ENCODE data around the gene CHST9.
A peak's percentile ranks its signal among the peaks of the same experiment; 100 is the strongest.

The CHST9 gene

DNA sequence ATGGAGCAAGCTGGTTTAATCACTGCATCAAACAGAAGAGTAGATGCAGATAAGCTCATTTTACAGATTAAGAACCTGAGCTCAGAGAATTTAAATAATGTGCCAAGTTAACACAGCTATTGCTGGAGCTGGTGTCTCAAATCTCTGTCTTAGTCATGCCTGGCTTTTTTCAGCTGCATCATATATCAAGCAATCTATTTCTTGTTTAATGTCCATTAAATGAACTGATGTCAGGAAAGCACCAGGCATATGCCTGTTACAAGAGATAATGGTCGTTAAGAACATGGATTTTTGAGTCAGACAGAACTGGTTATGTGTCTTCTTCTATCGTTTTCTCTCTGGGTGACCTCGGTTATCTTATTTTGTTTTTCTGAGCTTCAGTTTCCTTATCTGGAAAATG lies 259.8 kb downstream of the CHST9 start:
- DNase-seq: peak; percentile 79

DNA sequence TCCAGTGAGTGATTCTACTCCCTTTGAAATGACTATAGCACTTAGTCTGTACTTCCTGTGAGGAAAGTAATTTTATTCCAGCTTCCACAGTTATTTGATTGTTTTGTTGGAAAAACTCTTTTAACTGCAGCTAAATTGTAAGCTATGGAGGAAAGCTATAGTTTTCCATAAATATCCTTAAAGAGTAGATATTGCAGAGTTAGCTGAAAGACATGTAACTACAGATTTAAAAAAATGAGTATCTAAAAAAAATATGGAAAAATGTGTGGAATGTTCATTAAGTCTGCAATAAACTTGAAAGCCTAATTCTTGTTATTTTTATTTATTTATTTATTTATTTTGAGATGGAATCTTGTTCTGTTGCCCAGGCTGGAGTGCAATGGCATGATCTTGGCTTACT lies 262.8 kb downstream of the CHST9 start:
- no peak for DNase-seq

DNA sequence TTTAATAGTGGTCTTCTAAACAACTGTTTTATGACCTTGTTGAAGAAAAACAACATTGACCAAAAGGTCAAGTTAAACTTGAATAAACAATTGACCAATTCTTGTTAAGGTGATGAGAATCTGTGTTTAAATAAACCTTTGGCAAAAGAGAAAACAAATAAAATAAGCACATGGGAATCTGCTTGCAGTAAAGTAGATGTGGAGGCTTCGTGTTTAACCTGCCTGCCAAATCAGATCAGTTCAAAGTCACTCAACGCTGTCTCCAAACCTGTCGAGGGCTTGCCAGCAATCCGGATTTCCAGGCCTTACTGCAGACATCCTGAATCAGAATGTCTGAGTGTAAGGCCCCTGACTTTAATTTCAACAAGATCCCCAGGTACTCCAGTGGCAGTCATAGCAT lies 264.5 kb downstream of the CHST9 start:
- no peak for DNase-seq

DNA sequence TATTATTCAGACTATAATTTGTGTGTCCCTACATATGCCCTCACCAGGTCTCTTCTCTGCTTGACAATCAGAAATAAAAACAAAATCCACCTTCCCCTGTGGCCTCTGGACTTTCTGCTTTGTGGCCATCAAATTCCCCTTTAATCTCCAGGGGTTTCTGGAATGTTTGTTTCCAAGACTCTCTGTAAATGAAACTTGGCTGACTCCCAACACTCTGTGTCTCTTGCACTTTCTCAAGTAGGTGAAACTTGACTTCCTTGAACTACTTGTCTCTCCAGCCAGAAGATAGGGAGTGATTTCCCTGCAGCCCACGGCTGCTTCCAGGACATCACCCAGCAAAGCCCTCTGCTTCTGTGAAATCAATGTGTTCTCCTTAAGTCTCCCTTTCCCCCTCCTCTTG lies 265.5 kb downstream of the CHST9 start:
- DNase-seq: no peak

DNA sequence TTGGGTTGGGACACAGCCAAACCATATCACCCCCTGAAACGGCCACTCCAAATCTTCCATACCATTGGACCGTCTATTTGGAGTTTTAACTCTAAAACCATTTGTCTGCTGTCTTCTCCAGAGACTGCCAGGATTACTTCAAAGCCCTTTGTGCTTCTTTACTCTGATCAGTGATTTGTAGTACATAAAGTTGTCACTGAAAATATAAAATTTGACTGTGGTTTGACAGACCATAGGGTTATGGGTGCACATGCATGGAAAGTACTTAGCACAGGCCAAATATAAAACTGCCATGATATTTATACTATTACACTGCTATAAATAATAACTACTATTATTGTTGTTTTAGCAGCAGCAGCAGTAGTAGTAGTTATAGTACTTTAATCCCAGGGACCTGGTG lies 265.9 kb downstream of the CHST9 start:
- no peak for DNase-seq

DNA sequence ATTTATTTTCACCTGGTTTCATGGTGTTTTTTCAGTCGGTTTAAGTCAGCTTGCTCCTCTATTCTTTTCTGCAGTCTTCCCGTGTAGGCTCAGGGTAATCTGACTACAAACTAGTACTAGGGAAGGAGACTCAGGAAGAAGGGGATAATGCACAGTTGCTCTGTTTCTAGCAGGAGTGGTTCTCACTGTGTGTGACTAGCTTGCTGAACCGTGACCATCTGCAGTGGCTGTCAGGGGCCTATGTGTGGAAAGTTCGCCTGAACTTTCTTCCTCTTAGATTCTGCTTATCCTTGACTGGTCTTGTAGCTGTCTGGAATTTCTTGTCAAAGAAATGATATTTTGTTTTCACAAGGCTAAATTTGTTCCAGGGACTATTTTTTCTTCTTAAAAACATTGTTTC lies 273.3 kb downstream of the CHST9 start:
- peak; percentile 54 for DNase-seq

DNA sequence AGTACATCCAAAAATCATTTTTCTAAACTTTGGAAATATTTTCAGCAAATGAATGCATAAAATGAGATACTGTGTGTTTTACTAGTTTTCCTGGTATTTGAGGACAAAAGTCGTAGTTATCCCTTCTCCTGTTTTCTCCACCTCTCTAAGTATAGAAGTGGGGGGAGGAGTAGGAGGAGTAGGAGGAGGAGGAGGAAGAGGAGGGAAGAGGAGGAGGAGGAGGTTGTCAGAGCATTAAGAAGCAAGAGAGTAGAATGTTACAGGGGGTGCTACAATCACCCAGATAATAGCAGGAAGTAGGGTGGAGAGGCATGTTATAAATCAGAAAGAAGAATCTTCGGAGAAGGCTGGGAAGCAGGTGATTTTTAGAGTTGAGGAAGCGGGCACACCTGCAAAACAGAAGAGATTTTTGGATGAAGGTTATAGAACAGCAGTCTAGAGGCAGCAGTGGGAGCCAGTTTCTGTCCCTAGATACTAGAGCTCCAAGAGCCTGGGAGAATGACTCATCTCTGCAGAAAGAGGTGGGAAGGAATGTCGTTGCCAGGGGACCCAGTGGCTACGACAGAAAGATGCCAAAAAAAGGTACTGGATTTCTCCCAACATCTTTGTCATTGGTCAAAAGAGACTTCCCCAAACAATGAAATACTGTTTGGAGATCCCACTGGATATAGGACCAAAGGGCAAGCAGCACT lies 275.4 kb downstream of the CHST9 start:
- no peak for DNase-seq

DNA sequence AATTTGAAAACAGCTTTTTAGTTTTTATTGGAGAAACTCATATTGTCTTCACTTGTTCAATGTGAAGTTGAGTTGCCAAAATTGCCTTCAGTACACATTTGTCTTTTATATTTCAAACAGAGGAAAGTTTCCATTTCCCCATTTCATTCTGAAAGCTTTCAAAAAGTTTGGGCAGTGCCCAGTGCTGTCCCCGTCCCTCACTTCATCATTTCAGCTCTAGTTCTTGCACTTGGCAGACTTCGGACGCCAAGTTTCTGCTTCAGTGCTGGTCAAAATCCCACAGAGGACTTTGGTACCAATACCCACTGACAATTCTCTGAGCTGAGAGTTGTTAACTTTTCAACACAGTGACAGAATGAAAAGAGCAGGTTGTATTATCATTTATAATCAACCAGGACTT lies 276.2 kb downstream of the CHST9 start:
- DNase-seq: no peak

DNA sequence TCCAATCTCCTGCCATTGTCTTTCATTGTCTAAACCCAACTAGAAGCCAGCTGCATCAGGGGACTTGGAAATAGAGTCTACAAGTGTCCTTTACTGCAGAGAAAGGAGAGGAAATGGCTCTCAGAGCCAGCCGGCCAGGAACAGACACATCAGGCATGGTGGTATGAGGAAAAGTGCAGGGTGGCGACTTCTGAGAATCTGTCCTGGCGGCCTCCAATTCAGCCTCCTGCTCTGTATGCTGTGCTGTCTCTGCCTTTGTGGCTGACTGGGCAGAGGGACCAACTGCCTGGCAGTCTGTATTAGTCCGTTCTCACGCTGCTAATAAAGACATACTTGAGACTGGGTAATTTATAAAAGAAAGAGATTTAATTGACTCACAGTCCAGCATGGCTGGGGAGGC lies 282.8 kb downstream of the CHST9 start:
- DNase-seq: no peak

DNA sequence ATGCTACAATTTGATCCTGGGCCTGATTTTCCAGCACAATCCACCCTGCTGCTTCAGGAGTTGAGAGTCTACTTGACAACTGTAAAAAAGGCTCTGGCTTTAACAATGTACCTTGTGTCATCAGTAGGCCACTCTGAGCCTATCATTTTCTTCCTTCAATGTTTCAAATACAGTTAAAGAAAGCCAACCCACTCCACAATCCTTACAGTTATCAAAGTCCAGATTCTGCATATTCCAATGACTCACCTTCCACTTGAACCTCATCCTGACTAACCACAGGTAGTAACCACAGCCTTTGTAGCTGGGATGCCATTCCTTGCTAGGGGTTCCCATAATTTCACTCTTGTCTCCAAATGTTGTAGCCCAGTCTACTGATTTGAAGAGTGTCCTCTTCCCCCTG lies 284.1 kb downstream of the CHST9 start:
- DNase-seq: no peak

DNA sequence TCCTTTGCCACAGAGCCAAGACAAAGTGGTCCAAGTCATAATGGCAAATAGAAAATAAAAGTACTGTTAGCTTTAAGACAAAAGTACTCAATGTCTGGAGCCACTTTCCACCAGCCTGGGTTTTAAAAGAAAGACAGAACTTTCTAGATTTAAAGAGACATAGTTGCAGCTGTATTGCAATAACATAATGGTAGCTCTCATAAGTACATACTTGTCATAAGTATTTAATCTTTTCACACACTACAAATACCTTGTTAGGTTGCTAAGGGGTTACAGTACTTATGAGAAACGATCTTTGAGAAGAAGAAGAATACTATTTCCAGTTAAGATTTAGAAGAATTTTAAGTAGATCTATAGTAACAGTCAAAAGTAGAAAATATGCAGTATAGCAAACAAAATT lies 290.7 kb downstream of the CHST9 start:
- DNase-seq: no peak

DNA sequence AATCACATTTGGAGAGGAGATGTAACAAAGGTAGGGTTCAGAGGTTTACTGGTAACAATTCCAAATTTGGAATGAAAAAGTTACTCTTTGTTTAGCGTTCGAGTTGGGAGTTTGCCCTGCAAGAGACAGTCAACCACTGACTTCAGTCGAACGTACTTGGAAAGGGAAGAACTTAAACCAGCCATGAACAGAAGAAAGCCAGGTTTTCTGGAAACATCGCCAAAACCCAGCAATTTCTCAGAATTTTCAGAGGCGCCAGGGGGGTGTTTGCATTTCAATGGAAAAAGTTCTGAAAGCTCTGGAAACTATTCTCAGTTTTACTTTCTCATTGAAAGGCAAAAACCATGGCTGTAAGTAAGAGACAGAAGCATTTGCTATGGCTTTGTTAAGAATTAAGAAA lies 291.1 kb downstream of the CHST9 start:
- no peak for DNase-seq

DNA sequence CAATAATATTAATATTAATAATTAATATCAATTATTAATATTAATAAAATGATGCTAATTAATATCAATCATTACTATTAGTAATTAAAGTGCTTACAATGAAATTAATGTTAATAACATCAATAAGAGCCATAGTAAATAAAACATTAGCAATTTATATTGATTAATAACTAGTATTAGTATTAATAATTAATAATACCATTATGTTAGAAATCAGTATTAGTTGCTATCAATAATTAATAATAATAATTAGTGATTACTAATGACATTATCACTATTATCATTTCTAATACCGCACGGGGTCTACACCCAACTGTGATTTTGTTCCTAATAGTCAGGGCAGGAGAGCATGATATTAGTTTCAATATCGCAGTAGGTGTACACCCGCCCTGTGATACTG lies 296.8 kb downstream of the CHST9 start:
- DNase-seq: no peak

DNA sequence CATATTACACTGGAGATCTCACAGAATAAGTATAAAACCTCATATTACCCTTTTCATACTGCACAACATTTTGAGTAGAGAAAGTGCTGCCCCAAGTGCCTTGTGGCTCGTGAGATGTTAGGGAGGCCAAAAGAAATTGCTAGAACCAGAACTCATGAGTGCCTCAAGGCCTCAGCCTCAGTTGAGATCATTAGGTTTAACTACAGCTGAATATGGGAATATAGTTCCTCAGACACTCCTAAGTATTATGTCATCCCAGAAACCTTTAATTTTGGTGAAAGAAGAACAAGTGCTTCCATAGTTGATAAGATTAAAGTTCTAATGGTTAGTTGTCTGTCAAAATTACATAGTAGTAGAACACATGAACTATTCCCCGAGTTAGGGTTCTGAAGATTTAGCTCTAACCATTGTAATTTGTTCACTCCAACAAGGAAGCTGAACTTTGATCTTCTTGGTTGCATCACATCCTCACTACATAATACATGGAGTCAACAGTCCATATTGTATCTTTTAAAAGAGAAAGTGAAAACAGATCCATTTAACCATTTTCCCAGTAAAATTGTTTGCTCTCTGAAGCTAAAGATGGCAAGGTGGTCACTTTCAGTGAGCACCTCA lies 310.0 kb downstream of the CHST9 start:
- DNase-seq: no peak

DNA sequence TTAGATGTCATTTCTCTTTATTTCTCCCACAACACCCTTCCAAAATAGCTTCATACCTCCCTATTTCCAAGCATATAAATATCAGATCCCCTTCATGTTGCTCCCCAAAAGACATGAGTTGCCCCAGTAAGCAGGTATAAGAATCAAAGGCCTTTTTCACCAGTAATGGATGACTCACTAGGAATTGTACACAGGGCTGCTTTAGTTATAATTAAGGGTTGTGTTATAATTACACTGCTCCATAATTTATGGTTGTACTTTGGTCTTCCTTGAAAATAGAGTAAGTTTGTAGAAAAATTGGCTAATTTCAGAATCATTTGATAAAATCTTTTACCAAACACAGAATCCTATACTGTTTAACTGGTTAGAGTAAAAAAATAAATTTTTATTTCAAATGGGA lies 310.8 kb downstream of the CHST9 start:
- no peak for DNase-seq

DNA sequence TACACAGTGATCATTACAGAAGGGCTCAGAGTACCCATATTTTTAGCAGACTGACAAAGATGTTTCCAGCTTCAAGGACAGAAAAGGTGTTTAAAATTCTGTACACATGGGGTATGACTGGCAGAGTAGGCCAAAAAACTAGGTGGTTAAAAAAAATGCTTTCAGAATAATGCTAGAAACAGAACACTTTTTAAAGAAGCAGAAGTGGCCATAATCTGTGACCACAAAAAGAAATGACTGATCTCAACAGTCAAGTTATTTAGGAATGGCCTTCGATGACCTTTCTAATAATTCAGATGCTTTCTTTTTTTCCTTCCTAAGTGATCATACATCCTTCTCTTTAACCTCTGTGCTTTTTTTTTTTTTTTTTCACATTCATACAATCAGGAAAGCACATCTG lies 315.5 kb downstream of the CHST9 start:
- no peak for DNase-seq

DNA sequence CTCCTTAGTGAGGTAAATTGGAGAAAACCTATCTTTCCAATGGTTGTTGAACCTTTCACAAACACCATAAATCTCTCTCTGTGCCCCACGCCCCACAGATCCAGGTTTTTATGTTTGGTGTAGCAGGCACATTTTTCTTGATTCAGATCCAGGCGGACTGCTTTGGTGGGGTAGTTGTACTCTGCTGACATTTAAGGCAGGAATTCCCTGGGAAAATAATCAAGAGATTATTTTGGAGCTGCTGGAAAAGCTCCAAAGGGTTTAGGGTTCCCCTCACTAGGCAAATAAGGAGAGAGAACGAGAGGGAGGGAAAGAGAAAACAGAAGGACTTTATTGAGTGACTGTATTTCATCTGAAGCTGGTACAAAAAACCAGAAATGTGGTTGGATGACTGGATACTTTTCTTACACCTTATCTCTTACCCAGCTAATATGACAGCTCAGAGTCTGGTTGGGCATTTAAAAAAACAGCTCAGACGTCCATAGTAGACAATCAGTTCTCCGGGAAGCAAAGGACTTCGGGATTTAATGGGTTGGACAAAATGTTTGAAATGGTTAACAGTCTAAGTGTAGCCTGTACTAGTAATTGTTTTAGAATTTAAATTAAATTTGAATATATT lies 316.0 kb downstream of the CHST9 start:
- no peak for DNase-seq

DNA sequence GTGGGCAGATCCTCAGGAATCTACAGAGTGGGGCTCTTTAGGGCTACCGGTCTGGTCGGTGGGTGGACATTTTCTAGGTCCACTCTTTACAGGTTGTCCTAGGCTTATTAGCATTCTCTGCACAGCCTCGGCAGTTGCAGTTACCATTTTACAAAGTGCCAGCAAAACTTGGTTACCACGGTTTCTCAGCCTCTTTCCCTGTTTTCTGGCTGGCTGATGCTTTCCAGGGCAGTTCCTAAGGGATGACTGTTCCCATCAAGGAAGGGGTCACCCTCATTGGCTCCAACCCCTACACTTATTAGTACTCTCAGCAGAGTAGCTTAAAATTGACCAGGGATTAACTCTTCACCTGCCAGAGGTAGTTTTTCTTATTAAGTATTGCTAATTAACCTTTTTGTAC lies 317.6 kb downstream of the CHST9 start:
- no peak for DNase-seq

DNA sequence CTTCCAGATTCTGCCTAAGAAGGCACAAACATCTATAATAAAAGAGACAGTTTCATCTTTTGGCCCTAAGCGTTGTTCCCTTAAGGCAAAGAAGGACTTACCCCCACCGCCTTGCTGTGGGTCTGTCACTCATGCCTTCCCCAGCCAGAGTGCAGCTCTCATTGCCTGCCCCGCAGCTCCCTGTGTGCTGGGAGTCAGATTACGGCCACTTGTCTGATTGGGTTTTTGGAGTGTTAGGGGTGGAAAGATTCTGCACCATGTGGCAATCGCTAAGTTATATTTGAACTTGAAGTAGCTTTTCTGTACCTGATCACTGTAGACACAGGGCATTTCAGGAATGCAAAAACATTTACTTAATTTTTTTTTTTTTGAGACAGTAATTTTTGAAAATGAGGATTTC lies 319.6 kb downstream of the CHST9 start, which contains the start of gene AQP4:
TSS of gene AQP4 (minus strand) at position 151 of the 400 bp plus-strand sequence. CDS start at position 133, 18 bp downstream.
- DNase-seq: peak; percentile 44

DNA sequence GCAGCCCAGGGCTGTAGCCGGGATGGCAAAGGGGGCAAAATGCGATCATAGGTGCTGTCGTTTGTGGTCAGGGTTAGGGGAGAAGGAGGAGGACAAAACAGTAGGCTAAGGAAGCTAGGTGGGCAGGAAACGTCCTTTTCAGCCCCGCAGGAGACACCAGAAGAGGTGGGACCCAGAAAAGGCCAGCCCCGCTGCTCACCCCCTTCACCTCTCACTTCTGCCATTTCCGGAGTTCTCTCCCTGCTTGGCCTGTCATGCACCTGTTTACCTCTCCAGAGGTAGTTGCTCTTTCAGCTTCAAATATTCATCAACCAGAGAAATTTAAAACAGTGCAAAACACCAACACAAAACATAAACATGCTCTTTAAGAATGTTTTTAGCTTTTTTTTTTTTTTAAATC lies 320.4 kb downstream of the CHST9 start:
- no peak for DNase-seq

DNA sequence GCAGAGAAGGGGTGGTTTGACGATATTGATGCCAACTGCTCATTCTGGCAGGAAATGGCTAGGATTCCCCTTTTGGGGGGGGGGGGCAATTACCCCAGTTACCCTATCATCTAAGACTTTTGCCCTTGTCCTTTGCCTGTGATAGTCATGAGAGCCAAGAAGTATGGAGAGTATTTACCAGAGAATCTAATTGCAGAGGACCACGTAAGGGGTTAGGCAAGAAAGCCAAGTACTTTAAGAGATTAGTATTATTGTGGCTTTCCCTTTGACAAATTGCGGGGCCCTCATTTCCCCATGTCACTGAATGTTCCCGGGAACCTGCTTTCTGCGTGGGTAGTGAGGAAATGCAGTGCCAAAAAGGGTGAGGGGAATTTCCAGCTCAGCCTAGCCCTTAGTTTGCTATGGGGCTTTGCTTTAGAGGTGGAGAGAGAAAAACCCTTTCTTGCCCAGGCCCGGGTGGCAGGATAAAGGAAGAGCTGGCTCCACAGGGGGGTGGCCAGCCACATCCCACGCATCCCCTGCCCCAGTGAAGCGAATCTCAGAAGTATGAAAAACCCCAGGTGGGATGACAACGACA lies 321.1 kb downstream of the CHST9 start:
- peak; percentile 8 for DNase-seq

DNA sequence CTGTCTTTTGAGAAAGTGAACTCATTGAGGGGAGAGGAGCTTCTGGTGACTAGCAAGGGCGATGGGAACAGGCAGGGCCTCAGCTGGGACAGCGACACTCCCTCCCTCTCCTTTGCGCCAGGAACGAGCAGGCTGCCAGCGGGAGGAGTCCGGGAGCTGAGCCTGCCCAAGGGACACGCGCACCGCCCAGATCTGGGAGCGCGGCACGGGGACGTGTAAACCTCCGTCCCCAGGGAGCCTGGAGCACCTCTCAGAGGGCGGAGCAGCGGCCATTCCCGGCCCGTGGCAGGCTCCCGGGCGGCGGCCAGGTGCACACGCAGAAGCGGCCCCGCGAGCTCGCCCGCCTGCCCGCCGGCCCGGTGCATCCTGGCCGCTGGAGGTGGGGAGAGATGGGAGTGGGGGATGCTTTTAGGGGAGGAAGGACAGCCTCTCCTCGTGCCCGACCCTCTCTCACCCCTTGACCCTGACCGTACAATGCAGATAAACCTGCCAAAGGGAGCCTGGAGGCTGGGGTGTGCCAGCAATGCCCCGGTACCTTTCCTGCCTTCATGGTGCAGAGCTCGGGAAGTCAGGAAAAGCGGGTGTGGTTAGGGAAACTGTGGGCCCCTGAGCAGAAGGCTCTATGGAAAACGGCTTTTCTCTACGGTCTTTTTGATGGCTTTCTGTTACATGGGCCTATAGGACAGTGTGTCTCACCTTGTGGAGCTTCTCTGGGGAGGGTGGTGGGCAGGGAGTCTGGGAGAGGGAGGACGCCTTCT lies 321.8 kb downstream of the CHST9 start:
- DNase-seq: peak; percentile 81

DNA sequence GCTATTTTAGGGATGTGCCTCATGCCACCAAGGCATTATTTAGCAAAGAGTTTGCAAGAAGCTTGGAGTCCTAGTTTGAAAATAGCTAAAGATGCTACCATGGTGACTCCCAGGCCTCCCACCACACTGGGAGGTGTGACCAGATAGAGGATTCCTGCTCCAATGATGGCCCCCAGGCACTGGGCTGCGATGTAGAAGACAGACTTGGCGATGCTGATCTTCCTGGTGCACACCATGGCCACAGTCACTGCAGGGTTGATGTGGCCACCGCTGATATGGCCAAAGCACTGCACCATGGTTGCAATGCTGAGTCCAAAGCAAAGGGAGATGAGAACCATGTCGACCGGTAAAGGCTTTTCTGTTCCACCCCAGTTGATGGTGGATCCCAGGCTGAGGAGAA lies 323.0 kb downstream of the CHST9 start:
- no peak for DNase-seq

All from NCI-H82 (cell line).